Activated T-cell treated with anti-CD3 and anti-CD28 coated beads for 48 hours (primary cell): ENCODE measurements around the gene PRRG2.
"Not testable (repeated sequence)": the region's sequence is repeated elsewhere in the genome, so short reads cannot be mapped to it uniquely, and the experiment has no call there.

Experiments used
- DNase-seq: peaks from one replicate; pipeline ENCODE4 v3.0.0-alpha.2; 2020; ENCODE audit warnings: low read depth

The PRRG2 gene

DNA sequence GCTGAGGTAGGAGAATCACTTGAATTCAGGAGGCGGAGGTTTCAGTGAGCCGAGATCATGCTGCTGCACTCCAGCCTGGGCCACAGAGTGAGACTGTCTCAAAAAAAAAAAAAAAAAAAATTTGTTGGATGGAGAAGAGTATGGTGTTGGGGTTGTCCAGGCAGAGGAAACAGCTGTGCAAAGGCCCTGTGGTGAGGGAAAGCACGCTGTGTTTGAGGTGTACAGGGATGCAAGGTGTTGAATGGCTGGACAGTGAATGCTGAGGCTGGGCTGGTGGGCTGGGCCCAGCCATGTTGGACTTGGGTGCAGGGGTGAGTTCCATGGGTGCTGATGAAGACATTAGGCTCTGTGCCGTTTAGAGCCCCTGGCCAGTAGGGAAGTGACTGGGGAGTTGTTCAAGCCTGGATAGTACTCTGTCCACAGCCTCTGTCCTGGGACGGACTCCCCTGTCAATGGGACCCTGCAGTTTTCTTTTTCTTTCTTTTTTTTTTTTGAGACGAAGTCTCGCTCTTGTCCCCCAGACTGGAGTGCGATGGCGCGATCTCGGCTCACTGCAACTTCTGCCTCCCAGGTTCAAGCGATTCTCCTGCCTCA lies 28.5 kb downstream of the PRRG2 start:
- DNase-seq, result no peak

DNA sequence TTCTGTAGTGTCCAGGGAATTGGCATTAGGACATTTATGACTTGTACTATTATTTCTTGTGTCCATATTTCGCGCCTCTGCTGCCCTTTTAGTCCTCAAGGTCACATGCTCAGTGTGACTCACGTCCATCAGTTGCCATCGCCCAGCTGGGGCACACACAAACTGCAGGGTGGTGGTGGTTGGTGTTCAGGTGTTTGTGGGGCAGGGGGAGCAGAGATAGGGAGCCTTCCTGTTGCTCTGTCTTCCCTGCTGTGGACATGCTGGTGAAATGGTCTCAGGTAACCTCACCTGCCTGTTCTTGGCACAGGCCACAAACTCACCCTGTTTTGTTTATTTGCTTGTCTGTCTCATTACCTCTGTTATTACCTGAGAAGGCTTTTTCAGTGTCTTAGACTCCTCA lies 32.3 kb downstream of the PRRG2 start:
- DNase-seq, result no peak

DNA sequence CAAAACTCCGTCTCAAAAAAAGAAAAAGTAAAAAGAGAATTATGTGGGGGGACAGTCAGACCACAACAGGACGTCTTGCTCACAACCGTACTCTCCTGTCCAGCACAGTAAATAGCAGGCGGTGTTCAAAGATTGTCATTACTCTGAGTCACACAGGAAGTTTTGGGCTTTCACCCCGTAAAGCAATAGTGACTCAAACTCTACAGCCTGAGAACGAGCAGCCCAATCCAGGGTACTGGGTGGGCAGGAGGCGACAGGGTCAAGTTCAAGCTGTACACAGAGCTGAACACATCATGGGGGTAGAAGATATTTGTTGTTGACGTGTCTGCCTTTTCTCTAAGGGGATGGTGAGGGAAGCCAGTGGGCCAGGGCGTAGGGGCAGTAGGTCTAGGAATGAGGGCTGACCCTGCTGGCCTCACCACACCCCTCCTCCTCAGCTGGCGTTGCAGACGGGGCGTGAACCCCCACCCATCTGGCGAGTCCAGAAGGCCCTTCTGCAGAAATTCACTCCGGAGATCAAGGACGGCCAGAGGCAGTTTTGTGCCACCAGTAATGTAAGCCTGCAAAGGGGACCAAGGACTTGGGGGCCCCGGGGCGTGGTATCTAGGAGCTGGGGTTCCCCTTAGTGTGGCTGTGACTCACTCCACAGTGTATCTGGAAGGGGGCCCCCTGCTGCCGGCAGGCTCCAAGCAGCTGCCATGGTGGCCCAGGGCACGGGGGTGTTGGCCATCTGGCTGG lies 33.1 kb downstream of the PRRG2 start:
- DNase-seq, result peak; percentile 33

DNA sequence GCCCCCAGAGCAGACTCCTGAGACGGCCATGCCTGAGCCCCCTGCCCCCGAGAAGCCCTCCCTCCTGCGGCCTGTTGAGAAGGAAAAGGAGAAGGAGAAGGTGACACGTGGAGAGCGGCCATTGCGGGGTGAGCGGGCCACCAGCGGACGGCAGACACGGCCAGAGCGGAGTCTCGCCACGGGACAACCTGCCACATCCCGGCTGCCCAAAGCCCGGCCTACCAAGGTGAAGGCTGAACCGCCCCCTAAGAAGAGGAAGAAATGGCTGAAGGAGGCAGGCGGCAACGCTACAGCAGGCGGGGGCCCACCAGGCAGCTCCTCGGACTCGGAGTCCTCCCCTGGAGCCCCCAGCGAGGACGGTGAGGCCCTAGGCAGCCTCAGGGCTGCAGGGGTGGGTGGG lies 34.7 kb downstream of the PRRG2 start:
- no peak for DNase-seq

DNA sequence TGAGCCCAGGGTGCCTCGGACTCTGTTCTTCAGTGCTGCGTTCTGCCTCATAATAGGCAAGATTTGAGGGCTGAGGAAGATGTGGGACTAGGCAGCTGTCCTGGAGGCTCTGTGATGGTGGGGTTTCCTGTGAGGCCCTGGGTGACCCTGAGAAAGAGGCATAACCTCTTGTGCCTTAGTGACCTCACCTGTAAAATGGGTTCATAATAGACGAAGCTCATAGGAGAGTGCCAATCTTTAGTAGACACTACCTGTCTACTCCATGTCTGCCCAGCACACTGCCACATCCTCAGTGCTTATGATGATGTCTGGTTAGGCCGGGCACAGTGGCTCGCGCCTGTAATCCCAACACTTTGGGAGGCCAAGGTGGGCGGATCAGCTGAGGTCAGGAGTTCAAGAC lies 35.4 kb downstream of the PRRG2 start:
- DNase-seq, result no peak

DNA sequence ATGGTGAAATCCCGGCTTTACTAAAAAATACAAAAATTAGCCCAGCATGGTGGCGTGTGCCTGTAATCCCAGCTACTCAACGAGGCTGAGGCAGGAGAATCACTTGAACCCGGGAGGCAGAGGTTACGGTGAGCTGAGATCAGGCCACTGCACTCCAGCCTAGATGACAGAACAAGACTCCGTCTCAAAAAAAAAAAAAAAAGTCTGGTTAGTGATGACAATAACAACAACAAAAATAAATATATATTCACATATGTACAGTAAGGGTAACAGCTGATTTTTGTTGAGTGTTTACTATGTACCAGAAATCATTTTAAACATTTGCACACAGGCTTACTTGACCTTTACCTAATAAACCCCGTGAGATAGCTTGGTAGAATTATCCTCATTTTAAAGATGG lies 35.8 kb downstream of the PRRG2 start:
- DNase-seq, result no peak

DNA sequence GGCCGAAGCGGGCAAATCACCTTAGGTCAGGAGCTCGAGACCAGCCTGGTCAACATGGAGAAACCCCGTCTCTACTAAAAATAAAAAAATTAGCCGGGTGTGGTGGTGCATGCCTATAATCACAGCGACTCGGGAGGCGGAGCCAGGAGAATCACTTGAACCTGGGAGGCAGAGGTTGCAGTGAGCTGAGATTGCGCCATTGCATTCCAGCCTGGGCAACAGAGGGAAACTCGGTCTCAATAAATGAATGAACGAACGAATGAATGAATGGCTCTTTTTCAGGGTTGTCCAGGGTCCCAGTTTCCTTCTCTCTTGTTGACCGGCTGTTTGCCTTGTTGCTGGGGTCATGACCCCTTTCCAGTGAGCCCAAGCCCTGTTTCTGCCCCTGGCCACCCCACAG lies 36.7 kb downstream of the PRRG2 start:
- DNase-seq, result not testable (repeated sequence)

DNA sequence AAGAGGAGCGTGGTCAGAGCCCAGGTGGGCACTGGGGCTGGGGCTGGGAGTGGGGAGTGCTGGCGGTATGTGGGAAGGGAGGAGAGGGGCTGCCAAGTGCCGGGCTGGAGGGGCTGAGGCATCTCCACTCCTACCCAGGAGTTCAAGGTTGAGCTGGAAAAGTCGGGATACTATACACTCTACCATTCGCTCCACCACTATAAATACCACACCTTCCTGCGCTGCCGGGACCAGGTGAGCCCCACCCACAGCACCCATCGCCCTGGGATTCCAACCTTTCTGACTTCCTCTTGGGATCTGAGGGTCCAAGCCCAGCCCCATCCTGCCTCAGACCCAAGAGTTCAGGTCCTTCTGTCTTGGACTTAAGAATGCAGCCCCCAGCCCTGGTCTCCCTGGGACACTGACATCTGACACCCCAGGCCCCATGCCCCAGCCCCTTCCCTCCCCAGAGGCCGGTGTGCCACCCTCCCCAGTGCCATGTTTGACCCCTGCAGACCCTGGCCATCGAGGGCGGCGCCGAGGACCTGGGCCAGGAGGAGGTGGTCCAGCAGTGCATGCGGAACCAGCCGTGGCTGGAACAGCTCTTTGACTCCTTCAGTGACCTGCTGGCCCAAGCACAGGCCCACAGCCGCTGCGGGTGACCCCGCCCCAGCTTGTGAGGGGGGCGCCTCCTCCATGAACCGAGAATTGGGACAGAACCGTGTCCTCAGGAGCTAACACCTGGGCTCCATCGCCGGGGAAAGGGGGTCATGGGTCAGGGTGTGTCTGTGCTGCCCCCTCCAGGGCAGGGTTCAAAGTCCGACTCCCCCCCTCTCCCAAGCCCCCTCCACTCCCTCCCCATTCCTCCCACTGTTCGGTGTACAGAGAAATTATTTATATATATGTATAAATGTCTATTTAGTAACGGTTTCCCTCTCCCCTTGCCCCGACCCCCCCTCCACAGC lies 44.1 kb downstream of the PRRG2 start:
- DNase-seq, result no peak

DNA sequence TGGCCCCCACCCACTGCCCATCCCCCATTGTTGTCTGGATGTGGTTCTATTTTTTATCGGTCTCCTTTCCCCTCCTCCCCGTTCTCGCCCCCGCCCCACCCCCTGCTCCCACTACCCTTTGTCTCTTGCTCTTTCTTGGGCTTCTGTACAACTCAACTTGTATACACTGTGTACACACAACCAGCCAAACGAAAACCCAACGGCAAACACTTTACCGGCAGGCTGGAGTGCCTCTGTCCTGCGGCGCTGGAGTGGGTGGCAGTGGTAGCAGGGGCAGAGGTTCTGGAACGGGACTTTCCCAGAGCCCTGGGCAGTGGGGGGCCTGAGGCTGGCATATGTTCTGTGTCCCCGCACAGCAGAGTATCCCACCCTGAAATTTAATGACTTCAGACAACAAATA lies 45.1 kb downstream of the PRRG2 start:
- DNase-seq, result no peak

DNA sequence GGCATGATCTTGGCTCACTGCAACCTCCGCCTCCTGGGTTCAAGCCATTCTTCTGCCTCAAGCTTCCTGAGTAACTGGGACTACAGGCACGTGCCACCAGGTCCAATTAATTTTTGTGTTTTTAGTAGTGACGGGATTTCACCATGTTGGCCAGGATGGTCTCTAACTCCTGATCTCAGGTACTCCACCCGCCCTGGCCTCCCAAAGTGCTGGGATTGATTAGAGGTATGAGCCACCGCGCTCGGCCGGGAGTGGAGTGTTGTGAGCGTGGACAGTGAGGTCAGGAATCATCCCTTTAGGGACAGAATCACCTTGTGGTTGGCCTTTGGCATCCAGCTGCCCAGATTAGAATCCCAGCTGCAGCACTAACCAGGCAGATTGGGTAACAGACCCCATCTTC lies 48.5 kb downstream of the PRRG2 start:
- no peak for DNase-seq

DNA sequence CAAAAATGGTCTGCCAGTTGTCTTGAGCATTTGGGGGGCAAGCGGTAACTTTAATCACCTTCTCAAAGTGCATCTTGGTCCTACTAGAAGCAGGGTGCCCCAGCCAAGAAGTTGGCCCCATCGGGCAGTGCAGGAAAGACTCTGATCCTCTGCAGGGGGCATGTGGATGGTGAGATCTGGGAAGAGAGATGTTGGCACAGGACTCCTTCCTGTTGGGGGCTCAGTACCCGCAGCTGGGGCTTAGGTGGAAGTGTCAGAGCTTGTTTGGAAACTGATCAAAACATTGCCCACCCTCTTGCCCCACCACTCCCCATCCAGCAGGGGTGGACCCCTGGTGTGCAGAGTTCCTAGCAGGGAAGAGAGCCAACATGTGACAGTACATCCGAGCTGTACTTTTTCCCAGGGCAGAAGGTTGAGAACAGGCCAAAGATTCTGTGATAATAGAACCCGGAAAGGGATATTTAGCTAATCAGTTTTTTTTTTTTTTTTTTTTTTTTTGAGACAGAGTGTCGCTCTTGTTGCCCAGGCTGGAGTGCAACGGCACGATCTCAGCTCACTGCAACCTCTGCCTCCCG lies 50.0 kb downstream of the PRRG2 start:
- no peak for DNase-seq

DNA sequence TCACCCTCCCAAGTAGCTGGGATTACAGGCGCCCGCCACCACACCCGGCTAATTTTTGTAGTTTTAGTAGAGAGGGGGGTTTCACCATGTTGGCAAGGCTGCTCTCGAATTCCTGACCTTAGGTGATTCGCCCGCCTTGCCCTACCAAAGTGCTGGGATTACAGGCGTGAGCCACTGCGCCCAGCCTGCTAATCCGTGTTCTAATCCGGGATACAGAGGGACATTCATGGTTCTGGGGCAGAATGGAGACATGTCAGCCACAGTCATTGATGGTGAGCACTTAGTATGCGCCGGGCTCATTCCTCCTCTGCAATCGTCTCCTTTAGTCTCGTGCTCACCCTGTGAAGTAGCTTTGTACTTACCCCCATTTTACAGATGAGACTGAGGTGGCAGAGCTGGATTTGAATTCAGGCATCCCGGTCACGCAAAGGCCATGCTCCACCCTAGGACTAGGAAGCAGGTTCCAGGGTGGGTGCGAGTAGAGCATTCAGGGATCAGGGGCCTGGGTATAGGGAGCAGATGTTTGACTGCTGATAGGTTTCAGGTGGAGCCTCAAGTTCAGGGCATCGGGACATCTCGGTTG lies 50.6 kb downstream of the PRRG2 start:
- no peak for DNase-seq

DNA sequence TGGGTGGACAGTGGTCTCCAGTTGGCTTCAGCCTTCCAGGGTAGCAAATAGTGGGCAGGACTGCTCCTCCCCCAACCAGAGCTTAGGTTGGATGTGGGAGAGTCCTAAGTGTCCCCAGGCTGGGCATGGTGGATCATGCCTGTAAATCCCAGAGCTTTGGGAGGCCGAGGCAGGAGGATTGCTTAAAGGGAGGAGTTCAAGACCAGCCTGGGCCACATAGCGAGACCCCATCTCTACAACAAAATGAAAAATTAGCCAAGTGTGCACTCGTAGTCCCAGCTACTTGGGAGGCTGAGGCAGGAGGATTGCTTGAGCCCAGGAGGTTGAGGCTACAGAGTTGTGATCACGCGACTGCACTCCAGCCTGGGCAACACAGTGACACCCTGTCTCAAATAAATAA lies 51.5 kb downstream of the PRRG2 start:
- no peak for DNase-seq

DNA sequence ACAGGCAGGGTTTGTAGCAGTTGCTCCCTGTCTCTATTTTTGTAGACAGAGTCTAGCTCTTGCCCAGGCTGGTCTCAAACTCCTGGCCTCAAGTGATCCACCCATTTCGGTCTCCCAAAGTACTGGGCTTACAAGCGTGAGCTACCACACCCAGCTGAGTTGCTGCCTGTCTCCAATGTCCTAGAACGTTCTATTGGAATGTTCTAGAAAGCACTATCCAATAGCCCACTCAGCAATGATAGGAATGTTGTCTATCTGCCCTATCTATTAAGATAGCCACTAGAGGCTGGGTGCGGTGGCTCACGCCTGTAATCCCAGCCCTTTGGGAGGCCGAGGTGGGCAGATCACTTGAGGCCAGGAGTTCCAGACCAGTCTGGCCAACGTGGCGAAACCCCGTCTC lies 52.2 kb downstream of the PRRG2 start:
- not testable (repeated sequence) for DNase-seq

DNA sequence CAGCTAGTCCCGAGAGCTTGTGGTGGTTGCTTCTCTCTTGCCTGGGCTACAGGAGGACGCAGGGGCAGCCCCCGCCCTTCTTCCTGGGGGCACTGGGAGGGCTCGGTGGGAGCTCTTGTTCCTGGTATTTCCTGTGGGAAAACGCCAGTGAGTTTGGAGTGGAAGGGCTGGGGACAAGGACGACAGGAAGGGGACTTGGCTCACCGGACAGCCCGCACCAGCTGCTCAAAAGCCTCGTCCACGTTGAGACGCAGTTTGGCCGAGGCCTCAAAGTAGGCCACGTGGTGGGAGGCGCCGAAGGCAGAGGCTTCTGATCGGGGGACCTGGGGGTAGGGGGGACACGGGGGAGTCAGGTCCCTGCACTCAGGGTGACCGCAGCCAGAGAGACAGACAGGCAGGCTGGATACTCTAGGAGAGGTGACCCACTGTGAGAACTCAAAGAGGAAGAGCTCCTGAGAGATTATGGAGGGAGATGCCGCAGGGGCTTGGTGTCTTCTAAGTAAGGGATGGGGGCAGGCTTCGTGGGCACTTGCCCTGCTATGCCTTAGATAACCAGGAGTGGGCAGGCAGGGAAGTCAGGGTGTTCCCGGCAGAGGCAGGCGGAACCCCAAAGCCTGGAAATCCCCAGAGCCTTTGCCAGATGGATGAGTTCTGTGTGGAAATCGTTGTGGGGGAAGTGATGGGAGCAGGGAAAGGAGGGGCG lies 54.6 kb downstream of the PRRG2 start:
- DNase-seq, result no peak

DNA sequence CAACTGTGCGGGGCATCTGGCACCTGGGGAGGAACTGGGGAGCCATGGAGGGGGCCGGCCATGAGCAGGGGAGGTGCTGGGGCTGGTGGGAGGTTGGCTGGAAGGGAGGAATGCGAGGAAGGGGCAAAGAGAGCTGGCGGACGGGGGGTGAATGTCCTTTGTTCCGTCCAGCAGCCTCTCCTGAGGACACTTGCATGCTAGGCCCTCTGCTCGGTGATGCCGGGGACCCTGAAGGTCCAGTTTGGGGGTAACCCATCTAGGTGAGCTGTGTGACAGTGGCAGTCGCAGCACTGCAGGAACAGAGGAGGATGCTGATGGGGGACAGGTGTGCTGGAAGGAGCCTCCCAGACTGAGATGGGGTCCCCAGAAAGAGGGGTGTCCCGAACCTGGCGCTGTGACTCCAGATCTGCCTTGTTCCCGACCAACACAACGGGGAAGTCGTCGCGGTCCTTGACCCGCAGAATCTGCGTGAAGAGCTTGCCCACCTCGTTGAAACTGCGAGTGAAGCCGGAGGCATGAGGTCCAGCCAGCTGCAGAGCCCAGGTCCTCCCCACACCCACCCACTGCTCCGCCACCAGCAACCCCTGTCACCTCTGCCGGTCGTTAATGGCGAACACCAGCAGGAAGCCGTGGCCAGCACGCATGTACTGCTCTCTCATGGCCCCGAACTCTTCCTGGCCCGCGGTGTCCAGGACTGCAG lies 55.3 kb downstream of the PRRG2 start:
- no peak for DNase-seq

DNA sequence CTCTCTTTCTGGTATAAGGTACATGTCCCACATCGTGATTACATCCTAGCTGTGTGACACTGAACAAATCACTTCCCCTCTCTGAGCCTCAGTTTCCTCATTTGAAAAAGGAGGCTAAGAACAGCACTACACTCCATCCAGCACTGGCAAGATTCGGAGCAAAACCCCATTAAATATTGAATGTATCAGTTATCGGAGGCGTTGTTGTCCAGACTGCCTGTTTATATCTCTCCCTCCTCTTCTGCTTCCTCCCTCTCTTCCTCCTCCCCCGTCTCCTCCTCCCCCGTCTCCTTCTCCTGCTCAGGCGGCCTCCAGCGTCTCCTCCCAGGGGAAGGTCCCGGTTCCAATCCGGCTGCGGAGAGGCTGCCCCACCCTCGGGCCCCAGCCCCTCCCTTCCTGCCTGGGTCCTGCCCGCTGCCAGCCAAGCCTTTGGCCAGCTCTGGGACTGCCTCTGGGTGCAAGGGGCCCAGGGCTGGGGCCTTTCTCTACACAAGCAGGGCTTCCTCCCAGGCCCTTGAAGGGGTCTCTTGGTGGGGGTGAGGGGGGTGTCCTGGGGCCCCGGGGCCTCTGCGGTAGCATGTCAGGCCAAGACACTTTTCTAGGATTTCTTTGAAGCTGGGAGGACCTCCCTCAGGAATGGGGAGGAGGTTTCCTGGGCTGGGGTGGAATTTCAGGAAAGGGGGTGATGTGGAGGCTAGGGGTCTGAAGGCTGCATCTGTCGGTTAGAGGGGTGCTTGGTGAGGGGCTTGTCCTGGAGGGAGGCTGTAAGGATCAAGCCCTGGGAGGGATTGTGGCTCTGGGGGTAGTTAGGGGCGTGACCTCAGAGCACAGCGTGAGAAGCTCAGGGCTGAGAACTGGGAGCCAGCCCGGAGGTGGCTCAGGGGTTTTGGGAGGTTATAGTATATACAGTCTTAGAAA lies 57.0 kb downstream of the PRRG2 start:
- no peak for DNase-seq

DNA sequence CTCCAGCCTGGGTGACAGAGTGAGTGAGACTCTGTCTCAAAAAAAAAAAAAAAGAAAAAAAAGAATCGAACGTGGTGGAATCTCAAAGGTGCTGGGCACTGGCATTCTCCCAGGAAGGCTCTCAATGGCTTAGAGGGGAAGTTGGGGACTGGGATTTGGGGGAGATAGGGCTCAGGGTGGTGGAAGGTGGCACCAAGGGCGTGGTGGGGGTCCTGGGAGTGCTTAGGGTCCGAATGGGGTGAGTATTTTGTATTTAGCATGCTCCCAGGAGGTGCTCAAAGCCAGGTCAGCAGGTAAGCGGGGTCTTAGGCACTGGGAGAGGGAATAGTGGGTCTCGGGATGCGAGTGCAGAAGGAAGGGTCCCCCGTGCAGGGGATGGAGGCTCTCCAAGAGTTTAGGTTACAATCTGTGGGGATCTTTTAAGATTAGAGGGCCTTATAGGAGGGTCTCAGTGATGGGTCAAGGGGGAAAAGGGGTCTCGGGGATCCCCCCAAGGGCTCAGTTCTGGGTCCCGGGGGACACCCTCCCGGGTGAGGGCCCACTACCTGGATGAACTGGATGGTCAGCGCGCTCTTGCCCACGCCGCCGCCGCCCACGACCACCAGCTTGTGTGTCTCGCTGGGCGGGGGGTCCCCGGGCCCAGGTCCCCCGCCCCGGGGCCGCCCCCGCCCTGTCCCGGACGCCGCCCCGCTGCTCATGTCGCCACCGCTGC lies 58.4 kb downstream of the PRRG2 start:
- no peak for DNase-seq
